Thyroid gland (tissue), 4 donors: ENCODE measurements around the gene KCNC3.
"Not testable (repeated sequence)": the region's sequence is repeated elsewhere in the genome, so short reads cannot be mapped to it uniquely, and the experiment has no call there.

ENCODE experiments used
- CTCF ChIP-seq, 6 experiments: fragments of 200-600 bp in 3 of 6; fragments of 450-650 bp in 3 of 6; sonication (generic) in 3 of 6; IDR thresholded peaks; one replicate each; pipeline ENCODE4 v1.5.1; 2016 to 2019; ENCODE audit warnings: antibody characterized with exemption in 6 of 6, mild to moderate bottlenecking in 2 of 6, inconsistent platforms in 1 of 6, moderate library complexity in 1 of 6
- POLR2A ChIP-seq, 2 donors: fragments of 450-650 bp; IDR thresholded peaks; one replicate each; pipeline ENCODE4 v1.6.1; 2017; ENCODE audit warnings: antibody characterized with exemption in 2 of 2, mild to moderate bottlenecking in 2 of 2, moderate library complexity in 1 of 2

GRCh38 chr19:50347089-50347581, 18.0 kb upstream of the KCNC3 start:
- TF ChIP-seq CTCF, POLR2A (IDR thresholded peaks at IDR 0.05): not testable (repeated sequence)
